Left ventricle myocardium superior (tissue), 1 donor: ENCODE data around the gene GRM5. TPM values are rescaled to one million over a fixed set of nuclear protein-coding genes. Genes with fewer than 3 reads are reported as not detected.
"Not testable (repeated sequence)": the region's sequence is repeated elsewhere in the genome, so short reads cannot be mapped to it uniquely, and the experiment has no call there.

ENCODE experiments used
- ATAC-seq: fragments of 200-7000 bp; cut with Tn5 transposase; one replicate; pipeline ENCODE4 v1.9.1; 2020; ENCODE audit warnings: mild to moderate bottlenecking, moderate library complexity
- DNase-seq: peaks from one replicate; pipeline ENCODE4 v3.0.0-alpha.2; 2020
- intact Hi-C: fragments of 100-400 bp; cut with micrococcal nuclease; formaldehyde crosslinking; loops from one replicate; pipeline ENCODE4 v1.11.0; 2022
- total RNA-seq: library from RNA; stranded (reverse); fragmentation: NEBNext Ultra II Directional; extraction: Animal tissue kit (Norgen Biotek cat#: 25700); gene quantifications from one replicate; pipeline ENCODE4 v1.2.1, GENCODE V29; 2021
- donor health status: DM: no; HTN: yes; CAD: no; lungs with severe emphysema.

The GRM5 gene
- total RNA-seq, 1 donor from 2014 or later, result not detected

GRCh38 chr11:88849773-88850172 is 216.0 kb downstream of the GRM5 start:
- intact Hi-C loops, ATAC-seq, DNase-seq: not testable (repeated sequence)

GRCh38 chr11:88849368-88849767 is 216.4 kb downstream of the GRM5 start:
- no peak for DNase-seq
- no peak for ATAC-seq
- intact Hi-C loops, result no loop called here

- DNase-seq, intact Hi-C loops, ATAC-seq: not testable (repeated sequence)
Measured at GRCh38 chr11:88846266-88846665, 219.5 kb downstream of the GRM5 start.

GRCh38 chr11:88844941-88845340 is 220.8 kb downstream of the GRM5 start:
- intact Hi-C loops, DNase-seq, ATAC-seq: not testable (repeated sequence)

- ATAC-seq, intact Hi-C loops, DNase-seq: not testable (repeated sequence)
Measured at GRCh38 chr11:88843766-88844426, 221.9 kb downstream of the GRM5 start.

DNA sequence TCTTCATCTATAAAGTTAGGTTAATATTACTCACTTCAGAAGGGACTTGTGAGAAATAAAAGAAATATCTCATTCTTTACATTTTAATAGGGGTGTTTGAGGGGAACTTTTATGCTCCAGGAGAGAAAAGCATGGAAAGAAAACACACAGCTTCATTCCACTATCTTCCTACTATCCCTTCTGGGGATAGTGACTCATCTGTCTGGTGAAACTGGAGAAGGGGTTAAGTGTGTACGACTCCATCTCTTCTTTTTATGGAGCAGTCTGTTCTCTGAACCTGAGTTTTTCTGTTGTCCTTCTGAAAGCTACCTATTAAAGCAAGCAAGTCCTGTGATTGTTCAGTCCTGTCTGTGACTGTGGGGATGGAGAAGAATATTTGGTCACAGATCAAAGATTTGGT is 227.6 kb downstream of the GRM5 start:
- ATAC-seq, DNase-seq, intact Hi-C loops: not testable (repeated sequence)

GRCh38 chr11:88835709-88836108 is 230.1 kb downstream of the GRM5 start:
- DNase-seq, ATAC-seq, intact Hi-C loops: not testable (repeated sequence)

DNA sequence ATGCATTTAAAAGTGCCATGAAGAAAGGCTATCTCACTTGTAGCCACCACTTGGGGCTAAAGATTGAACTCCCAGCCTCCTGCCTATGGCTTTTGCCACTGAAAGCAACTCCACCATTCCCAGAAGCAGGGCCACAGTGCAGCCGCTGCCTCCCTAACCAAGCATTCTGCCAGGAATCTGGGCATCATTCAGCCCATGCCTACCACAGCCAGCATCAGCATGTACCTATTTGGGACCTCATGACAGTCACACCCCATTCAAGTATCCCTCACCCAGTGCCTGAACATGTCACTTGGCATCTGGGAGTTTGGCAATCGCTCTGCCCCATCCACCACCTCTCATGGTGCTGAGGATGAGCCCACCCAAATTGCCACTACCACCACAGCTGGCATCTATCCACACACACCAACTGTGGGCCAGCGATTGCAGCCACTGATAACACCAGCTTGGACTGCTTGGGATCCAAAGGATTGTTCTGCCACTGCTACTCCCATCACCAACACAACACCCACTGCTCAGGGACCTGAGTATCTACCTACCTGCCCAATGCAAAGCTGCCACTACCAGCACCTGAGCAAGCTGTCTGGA is 234.4 kb downstream of the GRM5 start:
- intact Hi-C loops, result no loop called here
- DNase-seq (no peak), ATAC-seq (no peak)

- no peak for ATAC-seq
- intact Hi-C loops, result no loop called here
Measured at GRCh38 chr11:88827018-88827676, 238.6 kb downstream of the GRM5 start.

DNA sequence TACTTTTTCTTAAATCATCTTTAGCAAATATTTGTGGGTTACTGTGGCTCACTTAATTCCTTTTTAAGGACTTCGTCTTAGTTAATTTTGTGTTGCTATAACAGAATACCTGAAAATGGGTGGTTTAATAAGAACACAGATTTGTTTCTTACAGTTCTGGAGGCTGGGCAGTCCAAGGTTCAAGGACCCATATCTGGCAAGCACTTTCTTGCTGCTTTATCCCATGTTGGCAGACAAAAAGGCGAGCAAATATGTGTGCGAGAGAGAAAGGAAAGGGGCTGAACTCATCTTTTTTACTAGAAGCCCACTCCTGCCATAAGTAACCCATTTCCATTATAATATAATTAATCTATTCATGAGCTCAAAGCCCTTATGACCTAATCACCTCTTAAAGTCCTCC is 246.2 kb downstream of the GRM5 start:
- intact Hi-C loops, result no loop called here
- no peak for ATAC-seq
- no peak for DNase-seq

More at GRCh38 chr11:88827018-88827676, 238.6 kb downstream of the GRM5 start:
- DNase-seq, result no peak

DNA sequence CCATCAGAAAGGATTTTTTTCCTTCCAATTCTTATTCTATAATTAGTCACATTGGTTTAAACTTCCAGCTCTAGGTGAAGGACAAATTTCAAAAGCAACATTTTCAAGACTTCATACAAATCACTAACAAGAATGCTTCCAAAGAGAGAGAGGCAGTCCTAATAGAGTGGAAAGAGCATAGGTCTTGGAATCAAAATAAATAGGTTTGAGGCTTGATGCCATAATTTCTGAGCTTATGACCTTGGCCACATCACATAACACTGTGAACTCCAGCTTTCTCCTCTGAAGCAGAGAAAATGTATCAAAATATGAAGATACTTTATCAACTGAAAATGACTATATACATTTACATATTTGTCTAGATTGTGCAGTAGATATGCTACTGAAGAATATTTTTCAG is 246.8 kb downstream of the GRM5 start:
- intact Hi-C loops, result no loop called here
- ATAC-seq, result no peak
- DNase-seq, result no peak

DNA sequence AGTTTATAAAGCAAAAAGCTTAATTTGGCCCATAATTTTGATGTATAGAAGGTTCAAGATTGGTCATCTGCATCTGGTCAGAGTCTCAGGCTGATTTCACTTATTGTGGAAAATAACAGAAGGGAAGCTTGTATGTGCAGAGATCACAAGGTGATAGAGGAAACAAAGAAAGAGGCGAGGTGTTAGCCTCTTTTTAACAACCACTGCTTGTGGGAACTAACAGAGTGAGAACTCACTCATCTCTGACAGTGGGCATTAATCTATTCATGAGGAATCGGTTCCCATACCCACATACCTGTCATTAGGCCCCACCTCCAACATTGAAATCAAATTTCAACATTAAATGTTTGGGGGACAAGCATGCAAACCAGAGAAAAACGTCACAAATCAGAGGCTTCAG is 250.3 kb downstream of the GRM5 start:
- intact Hi-C loops, result no loop called here
- ATAC-seq (no peak), DNase-seq (no peak)

- intact Hi-C loops, result no loop called here
- no peak for ATAC-seq
- DNase-seq, result no peak
Measured at GRCh38 chr11:88814076-88814475, 251.7 kb downstream of the GRM5 start.

DNA sequence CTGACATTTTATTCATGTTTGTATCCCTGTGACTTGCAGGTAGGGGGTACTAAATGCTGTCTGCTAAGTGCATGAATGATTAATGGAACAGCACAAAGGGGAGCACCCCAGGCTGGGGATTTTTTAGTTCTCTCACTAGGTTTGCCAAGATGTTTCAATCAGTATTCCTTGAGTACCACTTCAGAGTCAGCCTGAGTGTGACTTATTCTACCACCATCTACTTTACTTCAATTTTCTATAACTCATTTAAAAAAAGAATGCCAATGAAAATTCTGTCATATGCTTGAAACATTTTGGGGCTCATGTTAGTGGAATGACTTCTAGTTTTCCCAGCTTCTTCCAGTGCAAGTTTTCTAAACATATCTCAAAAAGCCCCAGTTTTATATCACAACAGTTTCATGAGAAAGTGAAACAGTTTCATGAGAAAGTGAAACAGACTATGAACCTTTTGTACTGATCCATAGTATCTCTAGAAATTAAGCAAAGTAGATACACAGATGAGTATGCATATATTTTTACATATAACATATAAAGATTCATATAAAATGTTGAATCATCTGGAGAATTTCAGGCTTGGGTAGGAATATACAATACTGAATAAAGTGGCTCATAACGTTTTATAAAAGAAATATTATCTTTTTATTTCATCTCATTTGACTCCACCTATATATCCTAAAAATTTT is 252.4 kb downstream of the GRM5 start:
- ATAC-seq (no peak), DNase-seq (no peak)
- intact Hi-C loops, result no loop called here

DNA sequence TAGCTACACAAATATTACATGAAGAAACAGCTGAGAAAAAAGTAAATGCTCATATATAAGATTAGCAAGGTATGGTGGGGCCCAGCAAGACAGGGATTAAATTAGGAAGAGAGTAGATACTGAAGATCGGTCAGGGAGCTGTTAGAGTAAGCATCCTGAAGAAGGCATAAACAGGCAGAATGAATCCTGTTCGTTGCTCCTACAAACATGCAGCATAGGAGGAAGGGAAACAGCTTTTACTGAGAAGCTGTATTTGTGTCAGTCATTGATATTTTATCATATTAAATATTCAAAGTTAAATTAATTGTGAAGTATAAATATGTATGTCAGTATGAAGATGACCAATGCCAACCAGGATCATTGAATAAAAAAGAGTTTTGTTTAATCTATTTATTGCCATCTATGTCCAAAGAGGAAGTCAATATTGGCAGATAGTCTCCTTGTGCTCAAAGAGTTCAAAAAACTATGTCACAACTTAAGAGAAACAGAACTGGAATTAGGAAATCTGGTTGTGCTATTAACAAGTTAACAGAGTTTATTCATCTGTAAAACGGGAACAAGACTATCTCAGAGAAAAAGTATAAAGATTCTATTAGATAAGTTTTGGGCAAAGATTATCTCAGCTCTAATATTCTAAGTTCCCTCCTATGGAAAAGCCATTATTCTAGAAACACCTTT is 255.2 kb downstream of the GRM5 start:
- intact Hi-C loops, result no loop called here
- ATAC-seq (no peak), DNase-seq (no peak)

- intact Hi-C loops, result no loop called here
- DNase-seq (no peak), ATAC-seq (no peak)
Measured at GRCh38 chr11:88809126-88809525, 256.7 kb downstream of the GRM5 start.

DNA sequence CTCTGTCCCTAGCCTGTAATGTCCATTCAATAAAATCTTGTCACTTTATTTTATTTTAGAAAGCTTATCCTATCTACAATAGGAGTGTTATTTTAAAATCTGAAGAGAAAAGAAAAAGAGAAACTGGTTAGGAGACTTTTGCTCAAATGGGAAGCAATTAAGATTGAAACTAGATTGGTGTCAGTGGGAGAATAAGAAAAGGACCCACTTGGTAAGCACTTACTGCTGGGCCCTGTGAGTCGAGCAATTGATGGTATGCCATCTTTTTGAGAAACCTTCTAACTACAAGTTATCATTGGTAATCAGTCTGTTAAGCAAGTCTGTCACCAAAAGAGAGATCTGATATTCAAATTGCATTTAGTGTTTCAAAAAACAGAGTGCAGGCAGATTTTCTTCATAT is 258.4 kb downstream of the GRM5 start:
- ATAC-seq (no peak), DNase-seq (no peak)
- intact Hi-C loops, result no loop called here

- ATAC-seq (no peak), DNase-seq (no peak)
- intact Hi-C loops, result no loop called here
Measured at GRCh38 chr11:88806410-88806809, 259.4 kb downstream of the GRM5 start.

DNA sequence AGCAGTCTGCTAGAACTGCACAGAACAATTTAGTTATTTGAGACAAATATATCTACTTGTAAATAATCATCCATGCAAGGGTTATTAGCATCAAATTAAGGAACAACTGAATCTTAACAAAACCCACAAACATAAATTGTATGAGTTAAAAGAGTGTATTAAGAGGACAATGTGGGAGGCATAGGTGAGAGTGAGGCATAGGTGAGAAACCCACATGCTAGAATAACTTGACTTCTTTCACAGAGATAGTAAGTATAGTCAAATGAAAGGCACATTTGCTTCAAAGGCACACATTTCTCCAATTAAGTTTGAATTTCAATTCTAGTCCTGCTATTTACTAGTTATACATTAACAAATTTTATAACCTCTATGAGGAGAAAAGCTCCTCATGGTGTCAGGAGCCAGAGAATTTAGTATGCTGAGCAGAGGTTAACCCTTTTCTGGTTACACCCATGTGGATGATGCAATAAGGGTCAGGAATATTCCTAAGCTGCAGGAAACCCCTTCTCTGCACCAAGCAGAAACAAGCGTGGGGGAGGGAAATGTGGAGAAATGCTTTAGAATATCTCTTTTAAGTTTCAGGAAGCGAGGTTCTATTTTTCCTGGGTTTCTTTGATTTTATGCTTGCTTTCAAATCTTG is 264.2 kb downstream of the GRM5 start:
- no peak for ATAC-seq
- intact Hi-C loops, result no loop called here
- no peak for DNase-seq
